ENCODE data around the gene TRIML2. TPM values are rescaled to one million over a fixed set of nuclear protein-coding genes. Genes with fewer than 3 reads are reported as not detected.

TRIML2 gene
- polyA plus RNA-seq (ENCODE audit: insufficient read length in 12 of 12), result under 1 TPM in 1 of 12 donors, not detected in 11; 0.25 TPM
- long read RNA-seq, donor 1, result 0 reads
- long read RNA-seq, donor 2, result 0 reads
- long read RNA-seq, donor 3, result 0 reads
- long read RNA-seq, donor 4, result 0 reads
- long read RNA-seq, donor 5, result 0 reads
- long read RNA-seq, donor 6, result 0 reads
- long read RNA-seq, donor 7, result 0 reads
- long read RNA-seq, donor 8, result 0 reads
- long read RNA-seq, donor 9, result 0 reads
- long read RNA-seq, donor 10, result 0 reads
- long read RNA-seq, donor 11, result 0 reads

GRCh38 chr4:188109157-188109755, at the start of gene TRIML2:
Gene TRIML2, minus strand, starts transcription at chr4:188109603. Its CDS starts 4,235 bp downstream, at chr4:188105368.
- DNase-seq, result no peak

GRCh38 chr4:188158336-188158735, 48.9 kb upstream of the TRIML2 start:
- DNase-seq, result no peak

GRCh38 chr4:188154668-188155405, 45.4 kb upstream of the TRIML2 start:
- no peak for DNase-seq

GRCh38 chr4:188147776-188148175, 38.4 kb upstream of the TRIML2 start:
- no peak for DNase-seq

GRCh38 chr4:188147176-188147575, 37.8 kb upstream of the TRIML2 start:
- DNase-seq, result no peak

- DNase-seq, result no peak
Measured at GRCh38 chr4:188146618-188147017, 37.2 kb upstream of the TRIML2 start.

GRCh38 chr4:188145601-188146000, 36.2 kb upstream of the TRIML2 start:
- no peak for DNase-seq

GRCh38 chr4:188143731-188144130, 34.3 kb upstream of the TRIML2 start:
- DNase-seq, result no peak

GRCh38 chr4:188139671-188140070, 30.3 kb upstream of the TRIML2 start:
- DNase-seq, result no peak

- no peak for DNase-seq
Measured at GRCh38 chr4:188139141-188139540, 29.7 kb upstream of the TRIML2 start, which contains the start of gene TRIML1. Gene TRIML1, plus strand, starts transcription at chr4:188139441. Its CDS starts 118 bp downstream, at chr4:188139559.

- no peak for DNase-seq
Measured at GRCh38 chr4:188138227-188138626, 28.8 kb upstream of the TRIML2 start.

- no peak for DNase-seq
Measured at GRCh38 chr4:188132232-188132631, 22.8 kb upstream of the TRIML2 start.

GRCh38 chr4:188130355-188130754, 21.0 kb upstream of the TRIML2 start:
- no peak for DNase-seq

- DNase-seq, result no peak
Measured at GRCh38 chr4:188127214-188127874, 17.9 kb upstream of the TRIML2 start.

GRCh38 chr4:188121530-188121929, 12.1 kb upstream of the TRIML2 start:
- no peak for DNase-seq

GRCh38 chr4:188117631-188118324, 8.4 kb upstream of the TRIML2 start:
- no peak for DNase-seq

- no peak for DNase-seq
Measured at GRCh38 chr4:188113156-188113555, 3.8 kb upstream of the TRIML2 start.

GRCh38 chr4:188111955-188112354, 2.6 kb upstream of the TRIML2 start:
- no peak for DNase-seq

GRCh38 chr4:188110741-188111471, 1.5 kb upstream of the TRIML2 start:
- DNase-seq, result no peak

- DNase-seq, result no peak
Measured at GRCh38 chr4:188110036-188110435, 633 bp upstream of the TRIML2 start.
